HepG2 (cell line): ENCODE results near the gene DLG1. TPM values are rescaled to one million over a fixed set of nuclear protein-coding genes. Genes with fewer than 3 reads are reported as not detected.

ENCODE experiments used
- ATAC-seq: fragments of 200-7000 bp; cut with Tn5 transposase; 3 replicates; pipeline ENCODE4 v1.9.1; 2020; ENCODE audit warnings: mild to moderate bottlenecking, moderate library complexity
- BruUV-seq: library from RNA; stranded (reverse); fragments of 400-500 nt; replicated peaks from 2 replicates; lab custom pipeline; 2021; lab: Mats Ljungman, UMichigan
- CTCF ChIA-PET: fragments of 300-600 bp; formaldehyde crosslinking; extraction: SDS; loops from one replicate; lab custom pipeline; 2021; ENCODE audit warnings: low total read pairs, inconsistent platforms, low intra/inter-chr PET ratio; lab: Yijun Ruan, JAX
- POLR2A ChIA-PET: fragments of 350-600 bp; sonication (Branson Sonifier 250); formaldehyde crosslinking; loops from one replicate; lab custom pipeline; 2020; ENCODE audit warnings: antibody characterized with exemption, inconsistent platforms; lab: Yijun Ruan, JAX
- DNase-seq: peaks from one replicate; pipeline ENCODE4 v3.0.0-alpha.2; 2015; ENCODE audit warnings: low spot score
- FAIRE-seq: peaks from 3 replicates; lab custom pipeline; 2011; peaks lifted over from hg19 to GRCh38; lab: Jason Lieb, UNC
- H2AFZ ChIP-seq: one replicate; pipeline ENCODE4 v1.6.1; 2011; ENCODE audit warnings: low read length, inconsistent platforms
- H3K27ac ChIP-seq: fragments of 300-600 bp; 3 replicates; pipeline ENCODE4 v1.8.0; 2011; ENCODE audit warnings: mixed run types, mild to moderate bottlenecking, mixed read lengths, low read length, inconsistent platforms; ENCODE audit not compliant: insufficient read depth; ENCODE audit errors: extremely low read length
- H3K27me3 ChIP-seq, 2 experiments: fragments of 200-600 bp in 1 of 2; 2 replicates in 1 of 2; 3 replicates in 1 of 2; pipeline versions ENCODE4 v1.6.0 to v1.8.0; 2011; ENCODE audit warnings: low read length in 2 of 2, mild to moderate bottlenecking in 2 of 2, moderate library complexity in 2 of 2, inconsistent platforms in 1 of 2; ENCODE audit not compliant: insufficient read depth in 2 of 2, control insufficient read depth in 1 of 2
- H3K36me3 ChIP-seq, 2 experiments: fragments of 200-600 bp in 1 of 2; replicated peaks in 1 of 2; 2 replicates in 1 of 2; 3 replicates in 1 of 2; pipeline versions ENCODE4 v1.5.1 to v1.8.0; 2011; ENCODE audit warnings: low read length in 2 of 2, inconsistent platforms in 1 of 2; ENCODE audit not compliant: insufficient read depth in 2 of 2, control insufficient read depth in 1 of 2
- H3K4me1 ChIP-seq: 2 replicates; pipeline ENCODE4 v1.5.1; 2012; ENCODE audit warnings: low read length, inconsistent platforms; ENCODE audit not compliant: insufficient read depth
- H3K4me2 ChIP-seq: 2 replicates; pipeline ENCODE4 v1.6.0; 2011; ENCODE audit warnings: low read depth, low read length, inconsistent platforms
- H3K4me3 ChIP-seq, 3 experiments: fragments of 200-600 bp in 1 of 3; sonication (generic), shearing (Covaris generic) in 1 of 3; replicated peaks in 1 of 3; 2 replicates each; pipeline ENCODE4 v1.5.1; 2011 to 2016; ENCODE audit warnings: low read length in 3 of 3, inconsistent platforms in 2 of 3, low read depth in 2 of 3, mild to moderate bottlenecking in 2 of 3, control low read depth in 1 of 3, mixed read lengths in 1 of 3; ENCODE audit not compliant: insufficient read depth in 1 of 3
- H3K79me2 ChIP-seq: one replicate; pipeline ENCODE4 v1.6.1; 2011; ENCODE audit warnings: low read length, inconsistent platforms; ENCODE audit not compliant: insufficient read depth
- H3K9ac ChIP-seq: 2 replicates; pipeline ENCODE4 v1.6.0; 2011; ENCODE audit warnings: mild to moderate bottlenecking, low read depth, low read length, inconsistent platforms; ENCODE audit not compliant: insufficient read depth
- H3K9me3 ChIP-seq: 2 replicates; pipeline ENCODE4 v1.5.1; 2012; ENCODE audit warnings: mild to moderate bottlenecking, low read length
- H4K20me1 ChIP-seq: 2 replicates; pipeline ENCODE4 v1.6.0; 2011; ENCODE audit warnings: inconsistent platforms, mild to moderate bottlenecking, low read length, moderate library complexity; ENCODE audit not compliant: insufficient read depth
- ELF4 ChIP-seq: sonication (generic); formaldehyde crosslinking; IDR thresholded peaks from 2 replicates; pipeline ENCODE4 v1.5.0; 2020; ENCODE audit warnings: missing genetic modification reagents, mild to moderate bottlenecking, moderate library complexity, borderline replicate concordance
- NFYB ChIP-seq: sonication (generic); formaldehyde crosslinking; IDR thresholded peaks from 2 replicates; pipeline ENCODE4 v1.4.0; 2020; ENCODE audit warnings: missing genetic modification reagents
- SP1 ChIP-seq, 2 experiments: fragments of 450-650 bp in 1 of 2; sonication (generic) in 1 of 2; formaldehyde crosslinking in 1 of 2; IDR thresholded peaks; 2 replicates each; pipeline versions ENCODE4 v1.4.0 to v1.6.1; 2016 to 2020; ENCODE audit warnings: missing genetic modification reagents in 1 of 2
- STAG1 ChIP-seq: sonication (generic); formaldehyde crosslinking; IDR thresholded peaks from 2 replicates; pipeline ENCODE4 v1.4.0; 2020; ENCODE audit warnings: missing genetic modification reagents
- YEATS4 ChIP-seq: sonication (generic); formaldehyde crosslinking; IDR thresholded peaks from 2 replicates; pipeline ENCODE4 v1.4.0; 2020; ENCODE audit warnings: missing genetic modification reagents, borderline replicate concordance
- ZFP62 ChIP-seq: sonication (generic); formaldehyde crosslinking; IDR thresholded peaks from 2 replicates; pipeline ENCODE4 v1.4.0; 2020; ENCODE audit warnings: missing genetic modification reagents
- ZFY ChIP-seq: sonication (generic); formaldehyde crosslinking; IDR thresholded peaks from 2 replicates; pipeline ENCODE4 v1.4.0; 2020; ENCODE audit warnings: missing genetic modification reagents
- ZMYM3 ChIP-seq: sonication (generic); formaldehyde crosslinking; IDR thresholded peaks from 2 replicates; pipeline ENCODE4 v1.5.1; 2020; ENCODE audit warnings: mild to moderate bottlenecking, missing genetic modification reagents
- ZNF672 ChIP-seq: sonication (generic); formaldehyde crosslinking; IDR thresholded peaks from 2 replicates; pipeline ENCODE4 v1.8.1; 2022; ENCODE audit warnings: missing genetic modification reagents
- ZNF713 ChIP-seq: sonication (generic); formaldehyde crosslinking; IDR thresholded peaks from 2 replicates; pipeline ENCODE4 v1.4.0; 2020; ENCODE audit warnings: mild to moderate bottlenecking, missing genetic modification reagents
- ZNF839 ChIP-seq: sonication (generic); formaldehyde crosslinking; IDR thresholded peaks from 2 replicates; pipeline ENCODE4 v1.4.0; 2020; ENCODE audit warnings: missing genetic modification reagents, mild to moderate bottlenecking, borderline replicate concordance
- WGBS: methylation state at CpG from one replicate; pipeline ENCODE4 v1.1.6; 2017; ENCODE audit warnings: low lambda C conversion rate; 5-methylcytosine and 5-hydroxymethylcytosine counted together
- in situ Hi-C: cut with HindIII; loops from 2 replicates; pipeline ENCODE4 v1.10.0; 2017; ENCODE audit warnings: low pct_unique_long_range_greater_than_20kb; ENCODE audit not compliant: extremely low pct_ligation_motif_present
- intact Hi-C: fragments of 100-400 bp; cut with micrococcal nuclease; formaldehyde crosslinking; loops from one replicate; pipeline ENCODE4 v1.10.0; 2022; ENCODE audit not compliant: unreplicated experiment
- polyA plus RNA-seq, 8 experiments: library from polyadenylated mRNA; depleted of rRNA in 3 of 8; stranded (reverse) in 7 of 8; unstranded in 1 of 8; fragments of >200 nt; fragmentation: Illumina TruSeq in 4 of 8; extraction: Trizol in 4 of 8; gene quantifications; 2 replicates each; pipeline versions ENCODE4 v1.2.1 to v1.2.3, GENCODE V29; 2011 to 2016; ENCODE audit warnings: low read depth in 4 of 8, missing spikeins in 1 of 8, mixed read lengths in 1 of 8; ENCODE audit not compliant: insufficient read depth in 1 of 8
- total RNA-seq, 5 experiments: library from RNA; depleted of rRNA; stranded (reverse); fragments of >200 nt; fragmentation: Illumina TruSeq; extraction: Trizol; gene quantifications; 2 replicates each; pipeline ENCODE4 v1.2.3, GENCODE V29; 2016; ENCODE audit warnings: low read depth in 1 of 5
- TF ChIP-seq, protein P1 (sequence below): sonication (generic); formaldehyde crosslinking; IDR thresholded peaks from 2 replicates; pipeline ENCODE4 v1.5.0; 2020; ENCODE audit warnings: mild to moderate bottlenecking, missing genetic modification reagents
- TF ChIP-seq, protein P2 (sequence below): sonication (generic); formaldehyde crosslinking; IDR thresholded peaks from 2 replicates; pipeline ENCODE4 v1.5.0; 2020; ENCODE audit warnings: mild to moderate bottlenecking, missing genetic modification reagents

The DLG1 gene
- total and polyA plus RNA-seq, 2 of the 13 experiments (the other 11 are each of a cell fraction or from before 2014, with no cell fraction given) = 30.5 to 104 TPM

DNA sequence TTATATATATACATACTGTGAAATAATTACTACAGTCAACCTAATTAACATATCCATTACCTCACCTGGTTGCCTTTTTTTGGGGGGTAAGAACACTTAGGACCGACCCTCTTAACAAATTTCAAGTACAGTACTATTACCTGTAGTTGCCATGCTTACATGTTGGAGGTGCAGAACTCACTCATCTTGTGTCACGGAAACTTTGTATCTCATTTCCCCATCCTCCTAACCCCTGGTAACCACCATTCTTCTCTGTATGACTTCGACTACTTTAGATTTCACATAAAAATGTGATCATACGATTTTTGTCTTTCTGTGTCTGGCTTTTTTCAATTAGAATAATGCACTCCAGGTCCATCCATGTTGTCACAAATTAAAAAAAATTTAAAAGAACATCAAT lies 213.3 kb downstream of the DLG1 start:
- no peaks in the 10 kb centered on the region for H3K4me1 ChIP-seq
- DNase-seq = no peak
- 96% methylated on average over 4 of the region's 4 CpGs for WGBS
- no peak overlapping the region for H3K4me3 ChIP-seq
- no peaks in the 10 kb centered on the region for H3K27me3 ChIP-seq
- ATAC-seq = no peak
- CTCF ChIA-PET = no interaction called here
- H3K27ac ChIP-seq = no peak overlapping the region
- POLR2A ChIA-PET = no interaction called here
- in situ Hi-C loops = no loop called here
- no peaks in the 10 kb centered on the region for H3K9me3 ChIP-seq
- H2AFZ ChIP-seq = no peak overlapping the region
- no peak for TF ChIP-seq STAG1 (CRISPR knock-in tag)
- TF ChIP-seq, all 625 proteins: peak for 0
- peaks cover 4 to 24% of the 10 kb centered on the region in 2 experiments for H3K36me3 ChIP-seq
- no peaks in the 10 kb centered on the region for H4K20me1 ChIP-seq
- intact Hi-C loops = no loop called here
- no peak overlapping the region for H3K9ac ChIP-seq
- no peak overlapping the region for H3K4me2 ChIP-seq
- no peaks in the 10 kb centered on the region for H3K79me2 ChIP-seq
- FAIRE-seq = no peak
- BruUV-seq = no TSS peak

DNA sequence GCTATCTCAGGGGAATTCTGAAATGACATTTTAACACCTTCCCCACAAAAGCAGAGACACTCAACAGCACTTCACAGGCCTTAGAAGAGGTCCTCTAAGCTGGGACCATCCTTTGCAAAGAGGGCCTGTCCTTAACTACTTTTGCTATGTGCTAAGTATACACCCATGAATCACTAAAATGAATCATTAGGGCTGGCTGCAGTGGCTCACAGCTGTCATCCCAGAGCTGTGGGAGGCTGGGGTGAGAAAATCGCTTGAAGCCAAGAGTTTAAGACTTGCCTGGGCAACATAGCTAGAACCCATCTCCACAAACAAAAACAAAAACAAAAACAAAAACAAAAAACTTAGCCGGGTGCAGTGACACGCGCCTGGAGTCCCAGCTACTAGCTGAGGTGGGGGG lies 214.9 kb downstream of the DLG1 start:
- ATAC-seq = no peak
- POLR2A ChIA-PET = no interaction called here
- TF ChIP-seq, protein P1, sequence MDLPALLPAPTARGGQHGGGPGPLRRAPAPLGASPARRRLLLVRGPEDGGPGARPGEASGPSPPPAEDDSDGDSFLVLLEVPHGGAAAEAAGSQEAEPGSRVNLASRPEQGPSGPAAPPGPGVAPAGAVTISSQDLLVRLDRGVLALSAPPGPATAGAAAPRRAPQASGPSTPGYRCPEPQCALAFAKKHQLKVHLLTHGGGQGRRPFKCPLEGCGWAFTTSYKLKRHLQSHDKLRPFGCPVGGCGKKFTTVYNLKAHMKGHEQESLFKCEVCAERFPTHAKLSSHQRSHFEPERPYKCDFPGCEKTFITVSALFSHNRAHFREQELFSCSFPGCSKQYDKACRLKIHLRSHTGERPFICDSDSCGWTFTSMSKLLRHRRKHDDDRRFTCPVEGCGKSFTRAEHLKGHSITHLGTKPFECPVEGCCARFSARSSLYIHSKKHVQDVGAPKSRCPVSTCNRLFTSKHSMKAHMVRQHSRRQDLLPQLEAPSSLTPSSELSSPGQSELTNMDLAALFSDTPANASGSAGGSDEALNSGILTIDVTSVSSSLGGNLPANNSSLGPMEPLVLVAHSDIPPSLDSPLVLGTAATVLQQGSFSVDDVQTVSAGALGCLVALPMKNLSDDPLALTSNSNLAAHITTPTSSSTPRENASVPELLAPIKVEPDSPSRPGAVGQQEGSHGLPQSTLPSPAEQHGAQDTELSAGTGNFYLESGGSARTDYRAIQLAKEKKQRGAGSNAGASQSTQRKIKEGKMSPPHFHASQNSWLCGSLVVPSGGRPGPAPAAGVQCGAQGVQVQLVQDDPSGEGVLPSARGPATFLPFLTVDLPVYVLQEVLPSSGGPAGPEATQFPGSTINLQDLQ = no peak
- TF ChIP-seq ZFP62 (CRISPR knock-in tag) = no peak
- no peak for TF ChIP-seq YEATS4 (CRISPR knock-in tag)
- no peak for TF ChIP-seq ZNF839 (CRISPR knock-in tag)
- TF ChIP-seq ZNF713 (CRISPR knock-in tag) = no peak
- TF ChIP-seq ZNF672 (CRISPR knock-in tag) = no peak
- TF ChIP-seq NFYB (CRISPR knock-in tag) = no peak
- no peak for TF ChIP-seq SP1 (IDR thresholded peaks at IDR 0.05)
- no peak for TF ChIP-seq SP1 (CRISPR knock-in tag; IDR thresholded peaks at IDR 0.05)
- no peak for TF ChIP-seq ZMYM3
- TF ChIP-seq, protein P2, sequence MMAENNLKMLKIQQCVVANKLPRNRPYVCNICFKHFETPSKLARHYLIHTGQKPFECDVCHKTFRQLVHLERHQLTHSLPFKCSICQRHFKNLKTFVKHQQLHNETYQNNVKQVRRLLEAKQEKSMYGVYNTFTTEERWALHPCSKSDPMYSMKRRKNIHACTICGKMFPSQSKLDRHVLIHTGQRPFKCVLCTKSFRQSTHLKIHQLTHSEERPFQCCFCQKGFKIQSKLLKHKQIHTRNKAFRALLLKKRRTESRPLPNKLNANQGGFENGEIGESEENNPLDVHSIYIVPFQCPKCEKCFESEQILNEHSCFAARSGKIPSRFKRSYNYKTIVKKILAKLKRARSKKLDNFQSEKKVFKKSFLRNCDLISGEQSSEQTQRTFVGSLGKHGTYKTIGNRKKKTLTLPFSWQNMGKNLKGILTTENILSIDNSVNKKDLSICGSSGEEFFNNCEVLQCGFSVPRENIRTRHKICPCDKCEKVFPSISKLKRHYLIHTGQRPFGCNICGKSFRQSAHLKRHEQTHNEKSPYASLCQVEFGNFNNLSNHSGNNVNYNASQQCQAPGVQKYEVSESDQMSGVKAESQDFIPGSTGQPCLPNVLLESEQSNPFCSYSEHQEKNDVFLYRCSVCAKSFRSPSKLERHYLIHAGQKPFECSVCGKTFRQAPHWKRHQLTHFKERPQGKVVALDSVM (CRISPR knock-in tag) = no peak
- TF ChIP-seq ZFY (CRISPR knock-in tag) = no peak
- no peak for TF ChIP-seq ELF4 (CRISPR knock-in tag)

More for the DNA sequence above, 214.9 kb downstream of the DLG1 start:
- no peak for DNase-seq
- no peak overlapping the region for H2AFZ ChIP-seq
- no peaks in the 10 kb centered on the region for H4K20me1 ChIP-seq
- intact Hi-C loops = no loop called here
- peaks cover 4 to 23% of the 10 kb centered on the region in 2 experiments; a peak in 4 of 5 replicates for H3K36me3 ChIP-seq
- no peak for FAIRE-seq
- no peak overlapping the region for H3K4me3 ChIP-seq
- no peak overlapping the region for H3K9ac ChIP-seq
- no peaks in the 10 kb centered on the region for H3K27me3 ChIP-seq
- H3K27ac ChIP-seq = no peak overlapping the region
- WGBS = 97% methylated on average over 4 of the region's 4 CpGs
- H3K9me3 ChIP-seq = no peaks in the 10 kb centered on the region
- BruUV-seq = no TSS peak
- no peak overlapping the region for H3K4me2 ChIP-seq
- in situ Hi-C loops = no loop called here
- H3K4me1 ChIP-seq = no peaks in the 10 kb centered on the region
- H3K79me2 ChIP-seq = no peaks in the 10 kb centered on the region
- CTCF ChIA-PET = no interaction called here
